Measurements from ENCODE around the gene TAF1B.
"Not testable (repeated sequence)": the region's sequence is repeated elsewhere in the genome, so short reads cannot be mapped to it uniquely, and the experiment has no call there.

Gene TAF1B

DNA sequence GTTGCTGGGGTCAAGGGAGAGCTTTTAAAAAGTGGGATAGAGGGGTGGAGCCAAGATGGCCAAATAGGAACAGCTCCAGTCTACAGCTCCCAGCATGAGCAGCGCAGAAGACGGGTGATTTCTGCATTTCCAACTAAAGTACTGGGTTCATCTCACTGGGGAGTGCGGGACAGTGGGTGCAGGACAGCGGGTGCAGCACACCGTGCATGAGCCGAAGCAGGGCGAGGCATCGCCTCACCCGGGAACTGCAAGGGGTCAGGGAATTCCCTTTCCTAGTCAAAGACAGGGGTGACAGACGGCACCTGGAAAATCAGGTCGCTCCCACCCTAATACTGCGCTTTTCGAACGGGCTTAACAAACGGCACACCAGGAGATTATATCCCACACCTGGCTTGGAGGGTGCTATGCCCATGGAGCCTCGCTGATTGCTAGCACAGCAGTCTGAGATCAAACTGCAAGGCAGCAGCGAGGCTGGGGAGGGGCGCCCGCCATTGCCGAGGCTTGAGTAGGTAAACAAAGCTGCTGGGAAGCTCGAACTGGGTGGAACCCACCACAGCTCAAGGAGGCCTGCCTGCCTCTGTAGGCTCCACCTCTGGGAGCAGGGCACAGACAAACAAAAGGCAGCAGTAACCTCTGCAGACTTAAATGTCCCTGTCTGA, 17.8 kb downstream of the TAF1B start:
- peaks cover 56% of the 10 kb centered on the region for H3K36me3 ChIP-seq (ENCODE audit: insufficient read depth, low read length)
- not testable (repeated sequence) for H3K27me3 ChIP-seq (ENCODE audit: insufficient read depth, low read length); H3K4me1 ChIP-seq (ENCODE audit: insufficient read depth, low read length); H3K4me3 ChIP-seq (ENCODE audit: low read length); H3K9ac ChIP-seq (ENCODE audit: low read depth, low read length); H3K27ac ChIP-seq (ENCODE audit: low read depth, low read length)
- H3K9me3 ChIP-seq (ENCODE audit: insufficient read depth, low read depth, low read length) = peaks cover 59% of the 10 kb centered on the region
- 95% methylated on average over 21 of the region's 21 CpGs for WGBS

DNA sequence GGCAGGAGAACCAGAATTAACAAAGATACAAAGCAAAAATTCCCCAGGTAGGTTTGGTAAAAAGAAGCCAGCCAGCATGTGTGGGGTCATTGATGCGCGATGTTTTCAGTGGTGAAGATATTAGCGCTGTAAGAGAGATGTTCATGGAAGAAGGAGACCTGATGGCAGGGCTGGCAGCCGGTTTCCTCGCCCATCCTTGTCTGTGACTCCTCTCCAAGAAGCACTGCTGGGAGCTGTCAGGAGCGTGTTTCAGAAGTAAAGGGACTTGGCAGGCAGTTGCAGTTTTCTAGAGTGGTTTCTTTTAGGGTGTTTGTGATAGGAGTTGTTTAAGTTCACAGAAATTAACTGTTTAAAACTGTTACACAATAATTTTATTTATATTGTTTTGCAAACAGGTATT, 24.6 kb downstream of the TAF1B start:
- H3K36me3 ChIP-seq (ENCODE audit: insufficient read depth, low read length) = peaks cover 50% of the 10 kb centered on the region
- no peak overlapping the region for H3K9ac ChIP-seq (ENCODE audit: low read depth, low read length)
- no peaks in the 10 kb centered on the region for H3K27me3 ChIP-seq (ENCODE audit: insufficient read depth, low read length)
- no peaks in the 10 kb centered on the region for H3K9me3 ChIP-seq (ENCODE audit: insufficient read depth, low read depth, low read length)
- H3K27ac ChIP-seq (ENCODE audit: low read depth, low read length) = no peak overlapping the region
- 98% methylated on average over 6 of the region's 6 CpGs for WGBS
- no peak overlapping the region for H3K4me3 ChIP-seq (ENCODE audit: low read length)
- no peaks in the 10 kb centered on the region for H3K4me1 ChIP-seq (ENCODE audit: insufficient read depth, low read length)

DNA sequence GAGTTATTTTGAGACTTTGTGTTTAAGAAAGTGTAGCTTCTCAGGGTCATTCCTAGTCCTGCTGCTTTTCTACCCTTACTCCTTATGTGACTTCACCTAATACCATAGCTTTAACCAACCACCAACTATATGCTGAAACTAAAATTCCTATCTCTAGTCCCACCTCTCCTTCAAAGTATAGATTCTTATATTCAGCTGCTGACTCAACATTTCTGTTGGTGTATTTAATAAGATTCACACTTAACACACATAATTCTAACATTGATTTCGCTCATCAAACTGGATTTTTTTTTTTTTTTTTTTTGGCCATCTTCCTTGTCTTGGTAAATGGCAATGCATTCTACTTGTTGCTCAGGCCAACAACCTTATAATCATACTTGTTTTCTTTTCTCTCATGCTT, 30.1 kb downstream of the TAF1B start:
- whole genome bisulfite sequencing = 96% methylated on average over 1 of the region's 1 CpG
- no peak overlapping the region for H3K9ac ChIP-seq (ENCODE audit: low read depth, low read length)
- H3K27me3 ChIP-seq (ENCODE audit: insufficient read depth, low read length) = no peaks in the 10 kb centered on the region
- no peak overlapping the region for H3K27ac ChIP-seq (ENCODE audit: low read depth, low read length)
- no peak overlapping the region for H3K4me3 ChIP-seq (ENCODE audit: low read length)
- peaks cover 91% of the 10 kb centered on the region for H3K36me3 ChIP-seq (ENCODE audit: insufficient read depth, low read length)
- no peaks in the 10 kb centered on the region for H3K9me3 ChIP-seq (ENCODE audit: insufficient read depth, low read depth, low read length)
- peaks cover 17% of the 10 kb centered on the region; the same call in 1 of the 2 replicates for H3K4me1 ChIP-seq (ENCODE audit: insufficient read depth, low read length)

DNA sequence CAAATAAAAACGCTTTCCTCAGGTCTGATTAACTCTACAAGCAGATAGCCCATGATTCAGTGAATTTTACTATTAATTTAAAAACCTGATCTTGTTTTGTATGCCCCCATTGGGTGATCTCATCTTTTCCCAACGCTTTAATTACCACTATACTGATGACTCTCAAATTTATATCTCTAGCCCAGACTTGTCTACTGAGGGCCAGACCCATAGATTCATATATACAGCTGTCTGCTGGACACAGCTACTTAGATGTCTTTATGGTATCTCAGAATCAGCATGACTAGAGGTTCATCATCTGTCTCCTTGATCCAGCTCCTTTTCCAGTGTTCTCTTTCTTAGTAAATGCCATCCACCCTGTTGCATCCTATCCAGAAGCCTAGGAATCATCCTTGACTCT, 33.8 kb downstream of the TAF1B start:
- Histone ChIP-seq H3K9me3 (ENCODE audit: insufficient read depth, low read depth, low read length) (no peaks in the 10 kb centered on the region), H3K4me3 (ENCODE audit: low read length) (no peak overlapping the region), H3K4me1 (ENCODE audit: insufficient read depth, low read length) (peaks cover 17% of the 10 kb centered on the region; the same call in 1 of the 2 replicates), H3K27ac (ENCODE audit: low read depth, low read length) (no peak overlapping the region), H3K27me3 (ENCODE audit: insufficient read depth, low read length) (no peaks in the 10 kb centered on the region), H3K9ac (ENCODE audit: low read depth, low read length) (no peak overlapping the region), H3K36me3 (ENCODE audit: insufficient read depth, low read length) (peaks cover 87% of the 10 kb centered on the region)
- 69% methylated on average over 2 of the region's 2 CpGs for WGBS

DNA sequence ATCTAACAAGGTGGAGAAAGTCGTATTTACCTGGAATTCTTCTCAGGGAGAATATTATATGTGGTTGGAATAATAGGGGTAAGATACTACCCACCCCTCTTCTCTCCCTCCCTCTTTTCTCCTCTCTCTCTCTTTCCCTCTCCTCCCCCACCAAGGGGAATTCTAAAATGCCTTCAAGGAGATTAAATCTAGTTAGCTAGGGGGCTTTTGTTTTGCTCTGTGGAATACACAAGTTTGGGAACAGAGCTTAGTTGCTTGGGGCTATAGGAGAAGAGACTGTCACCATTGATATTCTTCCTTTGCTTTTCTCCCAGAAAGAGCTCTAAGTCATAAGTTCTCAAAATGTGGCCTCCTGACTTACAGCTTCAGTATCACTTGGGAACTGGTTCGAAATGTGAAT, 34.5 kb downstream of the TAF1B start:
- H3K27ac ChIP-seq (ENCODE audit: low read depth, low read length) = no peak overlapping the region
- peaks cover 17% of the 10 kb centered on the region; the same call in 1 of the 2 replicates for H3K4me1 ChIP-seq (ENCODE audit: insufficient read depth, low read length)
- no peaks in the 10 kb centered on the region for H3K27me3 ChIP-seq (ENCODE audit: insufficient read depth, low read length)
- WGBS = 94% methylated on average over 1 of the region's 2 CpGs
- H3K9me3 ChIP-seq (ENCODE audit: insufficient read depth, low read depth, low read length) = no peaks in the 10 kb centered on the region
- H3K9ac ChIP-seq (ENCODE audit: low read depth, low read length) = no peak overlapping the region
- H3K36me3 ChIP-seq (ENCODE audit: insufficient read depth, low read length) = peaks cover 86% of the 10 kb centered on the region
- H3K4me3 ChIP-seq (ENCODE audit: low read length) = no peak overlapping the region

- no peak overlapping the region for H3K9ac ChIP-seq (ENCODE audit: low read depth, low read length)
- no peak overlapping the region for H3K4me3 ChIP-seq (ENCODE audit: low read length)
- H3K36me3 ChIP-seq (ENCODE audit: insufficient read depth, low read length) = peaks cover 85% of the 10 kb centered on the region
- peaks cover 17% of the 10 kb centered on the region for H3K4me1 ChIP-seq (ENCODE audit: insufficient read depth, low read length)
- WGBS = 95% methylated on average over 7 of the region's 7 CpGs
- no peak overlapping the region for H3K27ac ChIP-seq (ENCODE audit: low read depth, low read length)
- no peaks in the 10 kb centered on the region for H3K9me3 ChIP-seq (ENCODE audit: insufficient read depth, low read depth, low read length)
- H3K27me3 ChIP-seq (ENCODE audit: insufficient read depth, low read length) = no peaks in the 10 kb centered on the region
Observed at GRCh38 chr2:9879455-9880194, 36.4 kb downstream of the TAF1B start.

DNA sequence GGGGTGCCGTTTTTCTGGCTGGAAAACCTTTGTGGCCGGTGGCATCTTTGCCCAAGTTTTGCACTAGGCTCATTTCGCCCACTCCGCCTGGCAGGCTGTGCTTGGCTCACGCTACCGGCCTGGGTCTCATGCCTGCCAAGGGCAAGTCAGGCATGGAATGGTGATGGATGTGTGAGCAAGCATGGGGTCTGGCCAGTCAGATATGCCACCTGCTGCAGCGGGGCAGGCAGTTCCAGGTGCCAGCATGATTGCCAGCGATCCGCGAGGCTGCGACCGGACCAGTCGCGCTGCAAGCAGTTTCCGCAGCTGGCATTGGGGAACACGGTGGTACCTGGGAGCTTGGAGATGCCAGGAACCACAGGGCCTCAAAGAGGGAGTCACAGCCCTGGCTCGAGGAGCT, 40.6 kb downstream of the TAF1B start:
- Histone ChIP-seq H3K9me3 (ENCODE audit: insufficient read depth, low read depth, low read length) (0 out of 2 replicates have a peak, but pooled peaks cover 2% of the 10 kb centered on the region), H3K4me1 (ENCODE audit: insufficient read depth, low read length) (no peaks in the 10 kb centered on the region; the same call in 1 of the 2 replicates), H3K27ac (ENCODE audit: low read depth, low read length) (no peak overlapping the region), H3K36me3 (ENCODE audit: insufficient read depth, low read length) (peaks cover 87% of the 10 kb centered on the region), H3K4me3 (ENCODE audit: low read length) (no peak overlapping the region), H3K9ac (ENCODE audit: low read depth, low read length) (no peak overlapping the region), H3K27me3 (ENCODE audit: insufficient read depth, low read length) (no peaks in the 10 kb centered on the region)
- 94% methylated on average over 17 of the region's 17 CpGs for WGBS

GRCh38 chr2:9884436-9884835, 41.2 kb downstream of the TAF1B start:
- 0 out of 2 replicates have a peak, but pooled peaks cover 2% of the 10 kb centered on the region for H3K9me3 ChIP-seq (ENCODE audit: insufficient read depth, low read depth, low read length)
- no peaks in the 10 kb centered on the region; the same call in 1 of the 2 replicates for H3K4me1 ChIP-seq (ENCODE audit: insufficient read depth, low read length)
- no peaks in the 10 kb centered on the region for H3K27me3 ChIP-seq (ENCODE audit: insufficient read depth, low read length)
- no peak overlapping the region for H3K27ac ChIP-seq (ENCODE audit: low read depth, low read length)
- H3K9ac ChIP-seq (ENCODE audit: low read depth, low read length) = no peak overlapping the region
- peaks cover 81% of the 10 kb centered on the region for H3K36me3 ChIP-seq (ENCODE audit: insufficient read depth, low read length)
- H3K4me3 ChIP-seq (ENCODE audit: low read length) = no peak overlapping the region
- WGBS = 80% methylated on average over 6 of the region's 6 CpGs

DNA sequence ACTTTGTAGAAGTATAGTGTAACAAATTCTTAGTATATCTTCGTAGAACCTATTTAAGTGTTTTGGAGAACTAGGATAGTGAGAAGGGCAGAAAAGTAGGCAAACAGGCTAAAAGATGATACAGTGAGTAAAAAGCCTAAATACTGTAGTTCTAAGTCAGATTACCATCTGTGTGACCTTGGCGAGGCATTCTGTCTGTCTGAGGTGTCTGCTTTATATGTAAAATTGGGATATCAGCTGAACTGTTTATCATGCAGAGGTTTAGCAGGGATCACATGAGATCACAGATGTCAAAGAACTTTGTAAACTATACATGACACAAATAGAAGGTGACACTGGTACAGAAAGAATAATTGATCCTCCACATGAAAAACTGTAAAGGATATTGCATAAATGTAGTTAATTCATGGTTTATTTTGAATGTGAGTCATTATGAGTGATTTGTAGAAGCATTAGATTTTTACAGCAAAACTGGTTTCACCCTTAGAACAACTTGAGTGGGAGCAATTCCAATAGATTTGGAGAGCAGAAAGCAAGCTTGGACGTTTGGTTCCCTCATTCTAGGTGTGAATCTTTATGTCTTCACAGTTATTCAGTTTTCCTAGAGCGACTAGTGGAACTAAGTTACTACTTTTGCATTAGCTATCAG, 41.9 kb downstream of the TAF1B start:
- H3K9me3 ChIP-seq (ENCODE audit: insufficient read depth, low read depth, low read length) = 0 out of 2 replicates have a peak, but pooled peaks cover 2% of the 10 kb centered on the region
- no peak overlapping the region for H3K9ac ChIP-seq (ENCODE audit: low read depth, low read length)
- no peak overlapping the region for H3K4me3 ChIP-seq (ENCODE audit: low read length)
- H3K27me3 ChIP-seq (ENCODE audit: insufficient read depth, low read length) = no peaks in the 10 kb centered on the region
- no peaks in the 10 kb centered on the region; the same call in 1 of the 2 replicates for H3K4me1 ChIP-seq (ENCODE audit: insufficient read depth, low read length)
- WGBS = 95% methylated on average over 4 of the region's 4 CpGs
- H3K27ac ChIP-seq (ENCODE audit: low read depth, low read length) = no peak overlapping the region
- H3K36me3 ChIP-seq (ENCODE audit: insufficient read depth, low read length) = peaks cover 74% of the 10 kb centered on the region

- Histone ChIP-seq H3K27ac (ENCODE audit: low read depth, low read length) (no peak overlapping the region), H3K36me3 (ENCODE audit: insufficient read depth, low read length) (peaks cover 69% of the 10 kb centered on the region), H3K4me1 (ENCODE audit: insufficient read depth, low read length) (no peaks in the 10 kb centered on the region; the same call in 1 of the 2 replicates), H3K4me3 (ENCODE audit: low read length) (no peak overlapping the region), H3K27me3 (ENCODE audit: insufficient read depth, low read length) (no peaks in the 10 kb centered on the region), H3K9ac (ENCODE audit: low read depth, low read length) (no peak overlapping the region), H3K9me3 (ENCODE audit: insufficient read depth, low read depth, low read length) (0 out of 2 replicates have a peak, but pooled peaks cover 2% of the 10 kb centered on the region)
- WGBS = no CpG with 5 or more reads among the region's 1 CpG
Observed at GRCh38 chr2:9887513-9887912, 44.2 kb downstream of the TAF1B start.

DNA sequence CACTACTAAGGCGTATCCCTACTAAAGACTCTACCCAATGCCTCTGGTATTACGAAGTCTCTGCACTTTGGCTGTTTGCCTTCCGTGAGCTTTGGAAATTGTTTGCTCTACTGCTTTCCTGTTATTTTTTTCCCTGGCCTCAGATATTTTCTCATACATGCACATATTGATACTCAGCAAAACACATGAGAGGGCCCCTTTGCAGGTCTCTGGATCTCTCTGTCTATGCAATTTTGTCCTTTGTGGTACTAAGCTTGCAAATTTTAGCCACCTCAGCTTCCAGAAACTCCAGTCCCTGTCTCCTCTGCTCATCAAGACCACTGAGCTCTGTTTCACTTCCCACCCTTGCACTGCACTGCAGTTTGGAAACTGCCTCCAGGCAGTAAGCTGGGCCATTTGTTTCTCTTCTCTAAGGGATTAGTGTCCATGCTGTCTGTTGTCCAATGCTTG, 46.6 kb downstream of the TAF1B start:
- WGBS = 61% methylated on average over 3 of the region's 3 CpGs
- no peak overlapping the region for H3K9ac ChIP-seq (ENCODE audit: low read depth, low read length)
- 0 out of 2 replicates have a peak, but pooled peaks cover 2% of the 10 kb centered on the region for H3K9me3 ChIP-seq (ENCODE audit: insufficient read depth, low read depth, low read length)
- no peaks in the 10 kb centered on the region for H3K4me1 ChIP-seq (ENCODE audit: insufficient read depth, low read length)
- peaks cover 53% of the 10 kb centered on the region for H3K36me3 ChIP-seq (ENCODE audit: insufficient read depth, low read length)
- no peaks in the 10 kb centered on the region for H3K27me3 ChIP-seq (ENCODE audit: insufficient read depth, low read length)
- H3K4me3 ChIP-seq (ENCODE audit: low read length) = no peak overlapping the region
- no peak overlapping the region for H3K27ac ChIP-seq (ENCODE audit: low read depth, low read length)

Data from HUES64 (cell line).